HG03045 (cell line): ENCODE measurements around the gene NBEAL1.
"Not testable (repeated sequence)": the region's sequence is repeated elsewhere in the genome, so short reads cannot be mapped to it uniquely, and the experiment has no call there.

ENCODE experiments used
- ATAC-seq: cut with Tn5 transposase; IDR thresholded peaks from one replicate; pipeline ENCODE4 v1.9.1; 2021; ENCODE audit warnings: mild to moderate bottlenecking, moderate library complexity; ENCODE audit not compliant: unreplicated experiment

NBEAL1 gene

GRCh38 chr2:203014456-203015199 is at the start of gene NBEAL1:
TSS of gene NBEAL1 (plus strand) at chr2:203014875. CDS start at chr2:203016385, 1,510 bp downstream.
- ATAC-seq: peak; percentile 99

GRCh38 chr2:202965810-202966460 is 48.7 kb upstream of the NBEAL1 start:
- peak; percentile 90 for ATAC-seq

- ATAC-seq: not testable (repeated sequence)
Observed at GRCh38 chr2:202969404-202969803, 45.3 kb upstream of the NBEAL1 start.

- no peak for ATAC-seq
Observed at GRCh38 chr2:202976809-202977208, 37.9 kb upstream of the NBEAL1 start.

GRCh38 chr2:202982779-202983491 is 31.7 kb upstream of the NBEAL1 start:
- ATAC-seq: no peak

- ATAC-seq: no peak
Observed at GRCh38 chr2:202989749-202990148, 24.9 kb upstream of the NBEAL1 start.

- no peak for ATAC-seq
Observed at GRCh38 chr2:202990501-202990900, 24.2 kb upstream of the NBEAL1 start.

GRCh38 chr2:202997113-202997512 is 17.6 kb upstream of the NBEAL1 start:
- ATAC-seq: not testable (repeated sequence)

- ATAC-seq: no peak
Observed at GRCh38 chr2:203002054-203002821, 12.4 kb upstream of the NBEAL1 start.

- no peak for ATAC-seq
Observed at GRCh38 chr2:203003716-203004115, 11.0 kb upstream of the NBEAL1 start.

GRCh38 chr2:203016716-203017115 is 2.0 kb downstream of the NBEAL1 start:
- no peak for ATAC-seq

GRCh38 chr2:203018181-203018580 is 3.5 kb downstream of the NBEAL1 start:
- no peak for ATAC-seq

- ATAC-seq: no peak
Observed at GRCh38 chr2:203019142-203019541, 4.5 kb downstream of the NBEAL1 start.

- ATAC-seq: no peak
Observed at GRCh38 chr2:203021991-203022390, 7.3 kb downstream of the NBEAL1 start.

- no peak for ATAC-seq
Observed at GRCh38 chr2:203022751-203023150, 8.1 kb downstream of the NBEAL1 start.

GRCh38 chr2:203025592-203025991 is 10.9 kb downstream of the NBEAL1 start:
- ATAC-seq: no peak

- ATAC-seq: no peak
Observed at GRCh38 chr2:203030545-203030944, 15.9 kb downstream of the NBEAL1 start.

GRCh38 chr2:203030991-203031390 is 16.3 kb downstream of the NBEAL1 start:
- ATAC-seq: no peak

GRCh38 chr2:203033395-203033794 is 18.7 kb downstream of the NBEAL1 start:
- no peak for ATAC-seq

- no peak for ATAC-seq
Observed at GRCh38 chr2:203035879-203036470, 21.3 kb downstream of the NBEAL1 start.

GRCh38 chr2:203037026-203037425 is 22.4 kb downstream of the NBEAL1 start:
- ATAC-seq: no peak
